HG03378 (cell line): Measurements from ENCODE around the gene CRTC3.
A peak's percentile ranks its signal among the peaks of the same experiment; 100 is the strongest.
"Not testable (repeated sequence)": the region's sequence is repeated elsewhere in the genome, so short reads cannot be mapped to it uniquely, and the experiment has no call there.

ENCODE experiments used
- ATAC-seq: cut with Tn5 transposase; IDR thresholded peaks from one replicate; pipeline ENCODE4 v1.9.1; 2021; ENCODE audit warnings: mild to moderate bottlenecking, moderate library complexity; ENCODE audit not compliant: unreplicated experiment

Gene CRTC3

DNA sequence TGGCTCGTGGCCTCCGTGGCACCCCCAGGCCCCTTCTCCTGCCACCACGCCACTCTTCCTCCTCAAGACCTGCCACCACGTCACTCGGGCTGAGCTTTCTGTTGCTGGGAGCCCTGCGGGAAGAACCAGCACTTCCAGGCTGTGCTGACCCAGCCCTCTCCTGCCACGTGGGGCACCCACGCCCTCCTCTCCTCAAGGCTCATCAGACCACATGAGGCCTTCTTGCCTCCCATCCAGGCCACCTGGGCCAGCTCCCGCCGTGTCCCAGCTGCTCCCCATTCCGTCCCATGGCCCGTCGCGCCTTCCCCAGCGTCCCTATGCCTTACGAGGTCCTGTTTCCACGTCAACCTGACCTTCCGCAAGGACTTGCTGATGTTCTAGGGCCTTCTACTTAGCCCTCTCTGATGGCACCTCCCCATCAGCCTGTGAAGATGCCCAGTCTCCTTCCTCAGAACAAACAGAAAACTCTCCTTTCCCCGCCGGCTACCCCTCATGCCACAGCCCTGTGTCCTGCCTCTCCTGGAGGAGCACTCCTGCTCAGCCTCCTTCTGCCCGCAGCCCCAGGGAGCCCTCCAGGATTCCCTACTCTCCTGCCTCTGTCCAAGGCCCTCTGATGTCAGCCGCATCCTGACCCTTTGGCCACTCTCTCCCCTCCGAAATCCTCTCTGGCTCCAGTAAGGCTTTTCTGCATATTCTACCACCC, 116.3 kb downstream of the CRTC3 start:
- no peak for ATAC-seq

DNA sequence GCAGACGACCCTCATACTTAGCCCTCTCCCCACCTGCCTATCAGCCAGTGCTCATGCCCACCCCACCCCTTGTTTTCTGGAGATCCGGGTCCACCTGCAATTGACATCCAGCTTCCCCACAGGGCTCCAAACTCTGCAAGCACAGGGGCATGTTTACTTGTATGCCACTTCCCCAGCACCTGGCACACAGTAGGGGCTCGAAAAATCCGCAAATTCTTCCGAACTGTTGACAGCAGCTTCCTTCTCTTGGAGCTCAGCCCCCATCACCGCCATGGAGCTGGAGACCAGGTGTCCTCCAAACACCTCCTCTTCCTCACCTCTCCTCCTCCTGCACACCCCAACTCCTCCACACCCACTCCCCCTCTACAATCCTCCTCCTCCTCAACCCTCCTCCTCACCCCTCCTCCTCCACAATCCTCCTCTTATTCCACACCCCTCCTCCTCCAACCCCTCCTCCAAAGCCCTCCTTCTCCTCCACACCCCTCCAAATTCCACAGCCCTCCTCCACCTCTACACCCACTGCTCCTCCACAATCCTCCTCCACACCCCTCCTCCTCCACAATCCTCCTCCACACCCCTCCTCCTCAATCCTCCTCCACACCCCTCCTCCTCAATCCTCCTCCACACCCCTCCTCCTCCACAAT, 117.1 kb downstream of the CRTC3 start:
- no peak for ATAC-seq

DNA sequence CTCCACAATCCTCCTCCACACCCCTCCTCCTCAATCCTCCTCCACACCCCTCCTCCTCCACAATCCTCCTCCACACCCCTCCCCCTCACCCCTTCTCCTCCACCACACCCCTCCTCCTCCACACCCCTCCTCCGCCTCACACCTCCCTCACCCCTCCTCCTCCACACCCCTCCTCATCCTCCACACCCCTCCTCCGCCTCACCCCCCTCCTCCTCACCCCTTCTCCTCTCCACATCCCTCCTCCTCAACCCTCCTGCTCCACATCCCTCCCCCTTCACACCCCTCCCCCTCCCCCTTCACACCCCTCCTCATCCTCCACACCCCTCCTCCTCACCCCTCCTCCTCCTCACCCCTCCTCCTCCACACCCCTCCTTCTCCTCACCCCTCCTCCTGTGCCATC, 117.6 kb downstream of the CRTC3 start:
- ATAC-seq, result no peak

DNA sequence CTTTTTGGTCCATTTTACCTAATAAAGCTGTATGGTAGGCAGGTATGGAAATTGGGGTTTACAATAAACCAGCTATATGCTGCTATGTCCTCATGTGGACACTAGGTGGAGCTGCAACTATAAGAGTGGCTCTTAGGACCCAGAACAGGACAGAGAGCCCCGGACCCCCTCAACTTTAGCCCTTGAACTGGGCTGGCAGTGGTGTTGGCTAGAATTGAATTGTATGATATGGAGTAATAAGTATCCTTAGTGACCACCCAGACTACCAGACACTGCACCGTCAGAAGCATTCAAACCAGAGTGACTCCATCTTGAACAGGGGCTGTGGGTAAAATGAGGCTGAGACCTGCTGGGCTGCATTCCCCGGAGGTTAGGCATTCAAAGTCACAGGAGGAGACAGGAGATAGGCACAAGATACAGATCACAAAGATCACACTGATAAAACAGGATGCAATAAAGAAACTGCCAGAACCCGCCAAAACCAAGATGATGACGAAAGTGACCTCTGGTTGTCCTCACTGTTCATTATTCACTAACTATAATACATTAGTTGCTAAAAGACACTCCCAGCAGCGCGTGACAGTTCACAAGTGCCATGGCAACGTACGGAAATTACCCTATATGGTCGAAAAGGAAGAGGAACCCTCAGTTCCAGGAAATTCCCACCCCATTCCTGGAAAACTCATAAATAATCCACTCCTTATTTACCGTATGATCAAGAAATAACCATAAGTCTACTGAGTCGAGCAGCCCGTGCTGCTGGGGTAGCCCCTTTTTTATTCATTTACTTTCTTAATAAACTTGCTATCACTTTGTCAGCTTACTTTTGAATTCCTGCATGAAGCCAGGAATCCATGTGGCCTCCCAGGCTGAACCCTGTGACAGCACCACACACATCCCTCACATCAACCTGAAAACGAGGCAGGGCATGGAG, 118.7 kb downstream of the CRTC3 start:
- peak; percentile 67 for ATAC-seq

DNA sequence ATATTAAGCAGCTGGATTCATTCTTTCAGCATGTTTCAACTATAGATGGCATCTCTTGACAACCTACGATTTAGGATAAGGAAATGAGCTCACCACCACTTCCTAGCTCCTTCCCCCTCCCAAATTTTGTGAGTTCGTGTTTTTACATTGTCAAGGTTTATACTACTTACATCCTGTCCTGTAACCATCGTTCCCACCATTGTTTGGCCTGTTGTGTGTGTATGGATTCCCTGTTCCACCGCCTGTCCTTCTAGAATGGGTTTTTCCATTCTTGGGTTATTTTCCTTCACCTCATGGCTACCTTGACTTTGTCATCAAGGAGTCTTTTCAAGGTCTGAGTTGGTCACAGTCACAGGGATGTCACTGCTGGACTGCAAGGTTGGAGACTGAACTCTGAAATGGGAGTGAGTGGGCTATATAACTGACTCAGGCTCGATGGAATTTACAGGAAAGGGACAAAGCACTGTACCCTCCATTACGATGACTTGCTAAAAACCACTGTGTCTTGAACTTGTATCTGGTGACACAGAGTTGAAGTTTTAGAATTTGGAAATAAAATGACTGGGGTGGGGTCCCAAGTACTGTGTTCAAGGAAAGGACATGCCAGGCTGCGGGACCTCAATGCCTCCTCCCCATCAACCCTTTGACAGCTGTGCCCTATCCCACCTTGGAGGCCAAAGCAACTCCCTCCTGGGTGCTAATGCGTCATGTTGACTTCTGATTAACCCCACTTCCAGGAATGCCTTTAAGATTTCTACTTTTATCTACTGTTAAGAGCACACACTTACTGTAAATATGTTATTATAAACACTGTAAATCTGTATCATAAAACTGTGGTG, 120.6 kb downstream of the CRTC3 start:
- ATAC-seq, result no peak

DNA sequence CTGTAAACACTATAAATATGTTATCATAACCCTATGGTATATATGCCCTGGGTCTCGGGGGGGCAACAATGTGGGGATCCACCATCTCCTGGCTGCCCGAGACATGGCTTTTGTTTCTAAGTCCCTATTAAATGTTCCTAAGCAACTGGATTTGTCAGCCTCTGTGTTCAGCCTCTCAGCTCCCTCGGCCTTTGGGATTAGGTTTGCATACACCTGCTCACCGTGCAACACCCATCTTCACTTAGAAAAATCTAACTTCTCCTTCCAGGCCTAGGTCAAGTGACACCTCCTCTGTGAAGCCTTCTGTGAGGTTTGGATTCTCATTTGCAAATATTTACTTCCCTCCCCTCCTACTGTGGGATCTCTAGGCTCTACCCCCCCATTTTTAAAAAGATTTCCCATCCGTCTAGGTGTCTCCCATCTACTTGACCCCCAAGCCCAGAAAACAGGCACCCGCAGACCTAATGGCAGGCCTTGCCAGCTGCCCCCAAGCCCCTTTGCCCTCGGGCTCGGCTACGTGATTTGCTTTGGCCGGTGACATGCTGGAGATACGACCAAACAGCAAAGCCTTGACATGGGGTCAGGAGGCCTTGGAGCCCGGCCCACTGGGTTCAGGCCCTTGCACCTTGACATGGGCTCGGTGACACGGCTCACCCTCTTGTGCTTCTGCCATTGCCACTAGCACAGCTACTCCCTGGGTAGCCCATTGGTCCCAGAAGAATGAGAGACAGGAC, 121.4 kb downstream of the CRTC3 start:
- ATAC-seq, result no peak

DNA sequence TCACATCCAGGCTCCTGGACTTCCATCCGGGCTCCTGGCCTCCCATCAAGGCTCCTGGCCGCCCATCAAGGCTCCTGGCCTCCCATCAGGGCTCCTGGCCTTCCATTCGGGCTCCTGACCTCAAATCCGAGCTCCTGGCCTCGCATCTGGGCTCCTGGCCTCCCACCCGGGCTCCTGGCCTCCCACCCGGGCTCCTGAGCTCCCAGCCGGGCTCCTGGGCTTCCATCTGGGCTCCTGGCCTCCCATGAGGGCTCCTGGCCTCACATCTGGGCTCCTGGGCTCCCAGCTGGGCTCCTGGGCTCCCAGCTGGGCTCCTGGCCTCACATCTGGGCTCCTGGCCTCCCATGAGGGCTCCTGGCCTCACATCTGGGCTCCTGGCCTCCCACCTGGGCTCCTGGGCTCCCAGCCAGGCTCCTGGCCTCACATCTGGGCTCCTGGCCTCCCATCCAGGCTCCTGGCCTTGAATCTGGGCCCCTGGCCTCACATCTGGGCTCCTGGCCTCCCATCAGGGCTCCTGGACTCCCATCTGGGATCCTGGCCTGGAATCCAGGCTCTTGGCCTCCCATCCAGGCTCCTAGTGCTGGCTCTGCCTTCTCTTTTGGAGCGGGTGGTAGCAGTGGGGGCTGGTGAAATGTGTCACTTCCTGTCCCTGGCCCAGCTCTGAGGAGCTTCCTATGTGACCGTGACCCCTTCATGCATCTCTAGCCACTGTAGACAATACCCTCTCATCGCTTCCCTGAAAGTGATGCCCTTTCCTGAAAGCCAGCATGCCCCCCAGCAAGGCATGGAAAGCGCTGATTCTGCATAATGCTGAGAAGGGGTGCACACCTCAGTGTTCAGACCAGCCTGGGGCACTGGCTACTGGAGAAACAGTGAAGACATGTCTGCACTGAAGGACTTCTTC, 124.8 kb downstream of the CRTC3 start:
- ATAC-seq, result no peak

DNA sequence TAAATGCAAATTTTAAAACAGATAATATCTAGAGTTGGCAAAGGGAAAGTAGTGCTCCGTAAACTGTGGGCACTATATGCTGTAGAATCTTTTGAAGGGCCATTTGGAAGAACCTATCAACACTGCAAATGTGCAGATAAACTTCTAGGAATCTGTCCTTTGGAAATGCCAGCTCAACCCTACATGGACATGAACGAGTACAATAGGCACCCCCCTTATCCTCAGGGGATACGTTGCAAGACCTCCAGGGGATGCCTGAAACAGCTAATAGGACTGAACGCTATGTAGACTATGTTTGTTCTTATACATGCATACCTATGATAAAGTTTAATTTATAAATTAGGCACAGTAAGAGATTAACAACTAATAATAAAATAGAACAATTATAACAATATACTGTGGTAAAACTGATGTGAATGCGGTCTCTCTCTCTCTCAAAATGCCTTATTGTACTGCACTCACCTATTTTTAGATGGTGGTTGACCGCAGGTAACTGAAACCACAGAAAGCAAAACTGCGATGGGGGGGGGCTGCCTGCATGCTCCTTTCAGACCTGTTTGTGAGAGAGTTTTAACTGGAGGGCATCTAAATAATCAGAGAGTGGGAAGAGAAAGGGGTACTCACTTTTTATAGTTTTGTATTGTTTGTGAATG, 127.9 kb downstream of the CRTC3 start:
- ATAC-seq, result peak; percentile 27

DNA sequence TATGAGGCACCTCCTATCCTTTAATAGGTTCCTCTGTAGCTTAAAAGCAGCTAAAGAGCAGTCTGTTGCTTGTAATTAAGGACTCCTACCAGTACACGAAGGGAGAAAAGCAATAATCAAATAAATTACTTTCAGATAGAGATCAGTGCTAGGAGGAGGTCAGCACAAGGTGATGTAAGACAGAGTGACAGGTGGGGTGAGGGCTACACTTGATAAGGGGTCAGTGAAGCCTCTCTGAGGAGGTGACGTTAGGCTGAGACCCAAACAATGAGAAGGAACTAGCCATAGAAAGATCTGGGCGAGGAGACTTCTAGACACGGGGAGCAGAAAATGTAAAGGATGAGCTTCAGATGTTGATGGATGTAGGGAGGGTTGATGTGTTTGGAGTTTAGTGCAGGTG, 129.8 kb downstream of the CRTC3 start:
- no peak for ATAC-seq

DNA sequence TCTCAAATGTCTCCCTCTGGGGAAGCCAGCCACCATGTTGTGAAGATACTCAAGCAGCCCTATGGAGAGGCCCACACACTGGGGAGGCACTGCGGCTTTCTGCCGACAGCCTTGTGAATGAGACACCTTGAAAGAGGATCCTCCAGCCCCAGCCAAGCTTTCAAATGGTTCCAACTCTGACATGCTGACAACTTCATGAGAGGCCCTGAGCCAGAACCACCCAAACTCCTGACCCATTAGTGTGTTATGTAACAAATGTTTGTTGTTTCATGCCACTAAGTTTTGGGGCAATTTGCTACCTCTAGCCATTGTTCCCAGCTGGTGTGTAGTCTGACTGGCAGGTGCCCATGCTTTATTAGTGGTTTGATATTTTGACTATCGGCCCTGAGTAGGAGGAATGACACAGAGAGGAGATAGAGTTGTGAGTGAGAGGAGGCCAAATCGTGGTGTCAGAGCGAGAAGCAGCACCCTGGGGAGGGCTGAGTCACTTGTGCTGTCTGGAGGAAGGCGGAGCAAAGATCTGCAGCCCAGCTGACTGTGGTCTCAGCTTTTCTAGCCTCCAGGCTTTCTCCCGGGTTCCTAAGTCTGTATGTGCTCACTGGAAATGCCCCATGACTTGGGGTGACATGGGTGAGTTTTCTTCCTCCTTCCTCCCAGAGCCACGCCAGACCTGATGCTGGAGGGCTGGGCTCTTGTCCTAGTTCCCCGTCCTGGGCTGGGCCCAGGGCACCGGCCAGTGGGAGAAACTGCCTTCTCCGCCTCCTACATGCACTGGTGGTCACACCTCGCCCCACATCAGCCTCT, 130.7 kb downstream of the CRTC3 start:
- peak; percentile 64 for ATAC-seq

DNA sequence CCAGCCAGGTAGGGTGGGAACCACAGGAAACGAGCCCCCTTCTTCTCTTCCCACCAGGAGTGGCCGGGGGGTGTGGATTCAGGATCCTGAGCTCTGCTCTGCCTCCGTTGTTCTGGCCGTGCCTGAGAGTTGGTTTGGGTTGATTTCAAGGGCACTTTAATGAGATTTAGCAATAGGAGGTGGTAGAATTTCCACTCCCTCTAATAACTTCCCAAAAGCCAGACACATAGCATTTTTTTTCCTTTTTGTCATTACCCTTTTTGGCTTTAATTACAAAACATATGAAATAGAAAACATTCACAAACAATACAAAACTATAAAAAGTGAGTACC, 131.2 kb downstream of the CRTC3 start:
- ATAC-seq, result not testable (repeated sequence)

DNA sequence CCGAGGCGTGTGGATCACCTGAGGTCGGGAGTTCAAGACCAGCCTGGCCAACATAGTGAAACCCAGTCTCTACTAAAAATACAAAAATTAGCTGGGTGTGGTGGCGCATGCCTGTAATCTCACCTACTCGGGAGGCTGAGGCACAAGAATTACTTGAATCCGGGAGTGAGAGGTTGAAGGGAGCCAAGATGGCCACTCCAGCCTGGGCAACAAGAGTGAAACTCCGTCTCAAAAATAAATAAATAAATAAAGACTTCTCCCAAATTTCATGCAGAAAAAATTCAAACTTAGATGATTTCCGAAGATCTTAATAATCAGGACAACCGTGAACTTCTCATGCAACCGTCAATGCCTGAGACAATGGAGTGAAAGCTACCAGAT, 134.3 kb downstream of the CRTC3 start:
- not testable (repeated sequence) for ATAC-seq

DNA sequence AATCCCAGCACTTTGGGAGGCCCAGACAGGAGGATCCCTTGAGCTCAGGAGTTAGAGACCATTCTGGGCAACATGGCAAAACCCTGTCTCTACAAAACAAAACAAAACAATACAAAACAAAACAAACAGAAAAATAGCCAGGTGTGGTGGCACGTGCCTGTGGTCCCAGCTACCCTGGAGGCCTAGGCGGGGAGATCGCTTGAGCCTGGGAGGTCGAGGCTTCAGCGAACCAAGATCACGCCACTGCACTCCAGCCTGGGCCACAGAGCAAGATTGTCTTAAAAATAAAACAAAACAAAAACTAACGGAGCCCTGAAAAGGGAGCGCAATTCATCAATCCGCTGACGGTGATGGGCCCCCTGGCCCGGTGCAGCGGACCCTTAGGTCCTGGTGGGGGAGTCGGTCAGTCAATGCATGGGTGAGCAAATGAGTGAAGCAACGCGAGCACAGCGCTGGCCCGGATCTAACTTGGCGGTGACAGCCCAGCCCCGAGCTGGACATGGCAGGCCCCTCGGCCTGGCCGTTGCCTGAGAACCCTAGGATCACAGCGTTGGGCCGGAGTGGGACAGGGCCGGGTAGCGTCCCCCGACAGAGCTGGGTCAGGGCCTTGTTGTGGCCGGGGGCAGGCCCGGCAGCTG, 135.0 kb downstream of the CRTC3 start:
- ATAC-seq, result no peak

DNA sequence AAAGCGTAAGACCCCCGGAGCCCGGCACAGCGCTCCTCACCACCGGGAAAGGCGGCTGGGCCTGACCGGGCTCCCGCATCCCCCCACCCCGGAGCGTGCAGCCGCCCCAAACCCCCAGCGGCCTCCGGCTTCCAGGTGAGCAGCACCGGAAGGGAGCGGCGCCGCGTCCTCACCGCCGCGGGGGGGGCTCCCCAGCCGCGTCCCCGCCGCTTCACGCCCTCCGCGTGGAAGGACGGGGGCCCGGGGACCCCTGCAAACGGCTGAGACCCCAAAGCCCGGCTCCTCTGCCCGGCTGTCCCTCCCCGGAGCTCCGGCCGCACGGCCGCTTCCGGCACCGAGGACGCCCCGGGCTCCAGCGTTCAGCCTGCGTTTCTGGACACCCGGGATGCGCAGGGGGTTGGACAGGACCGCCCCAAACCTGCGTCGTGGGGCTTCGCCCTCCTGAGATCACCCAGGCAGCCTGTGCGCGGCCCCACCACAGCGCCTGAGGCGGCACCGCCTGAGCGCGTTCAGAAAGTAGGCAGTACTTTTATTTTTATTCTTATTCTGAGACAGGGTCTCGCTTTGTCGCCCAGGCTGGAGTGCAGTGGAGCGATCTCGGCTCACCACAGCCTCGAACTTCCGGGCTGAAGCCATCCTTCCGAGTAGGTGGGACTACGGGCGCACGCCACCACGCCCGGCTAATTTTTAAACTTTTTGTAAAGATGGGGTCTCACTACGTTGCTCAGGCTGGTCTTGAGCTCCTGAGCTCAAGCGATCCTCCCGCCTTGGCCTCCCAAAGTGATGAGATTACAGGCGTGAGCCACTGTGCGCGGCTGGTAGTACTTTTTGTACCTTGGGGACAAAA, 135.8 kb downstream of the CRTC3 start:
- peak; percentile 54 for ATAC-seq

DNA sequence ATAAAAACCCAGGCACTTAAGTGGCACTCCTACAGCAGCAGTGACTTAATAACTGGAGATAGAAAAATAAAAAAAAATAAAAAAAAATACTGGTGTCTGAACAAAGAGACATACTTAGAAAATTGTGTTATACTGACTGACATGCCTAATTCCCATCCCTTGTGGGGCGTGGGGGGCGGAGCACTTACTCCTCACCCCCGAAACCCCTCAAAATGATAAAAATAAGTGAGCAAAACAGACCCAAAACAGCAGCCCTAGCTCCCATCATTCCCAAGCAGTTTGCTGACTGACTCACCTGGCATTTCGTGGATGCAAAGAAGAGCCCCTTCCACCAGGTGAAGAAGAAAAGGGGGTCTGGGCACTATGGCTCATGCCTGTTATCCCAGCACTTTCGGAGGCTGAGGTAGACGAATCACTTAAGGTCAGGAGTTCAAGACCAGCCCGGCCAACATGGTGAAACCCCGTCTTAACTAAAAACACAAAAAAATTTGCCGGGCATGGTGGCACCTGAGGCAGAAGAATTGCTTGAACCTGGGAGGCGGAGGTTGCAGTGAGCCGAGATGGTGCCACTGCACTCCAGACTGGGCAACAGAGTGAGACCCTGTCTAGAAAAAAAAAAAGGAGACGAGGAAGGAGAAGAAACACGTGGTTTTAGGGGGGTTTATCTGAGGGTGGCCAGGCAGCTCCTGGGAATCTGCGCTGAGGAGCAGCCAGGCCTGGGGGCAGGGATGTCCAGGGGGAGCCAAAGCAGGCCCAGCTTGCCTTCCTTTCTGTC, 136.6 kb downstream of the CRTC3 start:
- no peak for ATAC-seq
